Gastrocnemius medialis (tissue), 4 donors: ENCODE measurements around the gene CNTN4. TPM values are rescaled to one million over a fixed set of nuclear protein-coding genes. Genes with fewer than 3 reads are reported as not detected.
A peak's percentile ranks its signal among the peaks of the same experiment; 100 is the strongest.

Experiments
- ATAC-seq, 2 donors: fragments of 150-250 bp; one replicate each; pipeline ENCODE4 v1.9.1; 2016
- DNase-seq, 2 donors: peaks; one replicate each; pipeline ENCODE4 v3.0.0-alpha.2; 2019
- H3K27ac ChIP-seq, 4 donors: fragments of 200-600 bp; sonication (generic); 1 replicate in 1 of 4; 2 replicates in 3 of 4; pipeline ENCODE4 v1.5.1; 2016 to 2018; ENCODE audit warnings: mild to moderate bottlenecking in 2 of 4, moderate library complexity in 1 of 4
- H3K27me3 ChIP-seq, 3 donors: fragments of 200-600 bp; sonication (generic) in 2 of 3; 1 replicate in 1 of 3; 2 replicates in 2 of 3; pipeline versions ENCODE4 v1.5.1 to v1.6.0; 2016 to 2019; ENCODE audit warnings: mild to moderate bottlenecking in 1 of 3, moderate library complexity in 1 of 3
- H3K36me3 ChIP-seq, 2 donors: fragments of 200-600 bp; sonication (generic) in 1 of 2; one replicate each; pipeline ENCODE4 v1.5.1; 2017 to 2018
- H3K4me1 ChIP-seq, 2 donors: fragments of 200-600 bp; sonication (generic) in 1 of 2; one replicate each; pipeline ENCODE4 v1.5.1; 2016 to 2017; ENCODE audit warnings: mild to moderate bottlenecking in 2 of 2
- H3K4me3 ChIP-seq, 4 donors: fragments of 200-600 bp; sonication (generic) in 3 of 4; 1 replicate in 1 of 4; 2 replicates in 3 of 4; pipeline ENCODE4 v1.5.1; 2016 to 2019; ENCODE audit warnings: mild to moderate bottlenecking in 2 of 4
- H3K9me3 ChIP-seq, 3 donors: fragments of 200-600 bp; sonication (generic) in 2 of 3; 1 replicate in 1 of 3; 2 replicates in 2 of 3; pipeline ENCODE4 v1.5.1; 2016 to 2019
- POLR2A ChIP-seq, 2 donors: fragments of 450-650 bp; IDR thresholded peaks; one replicate each; pipeline ENCODE4 v1.6.1; 2017; ENCODE audit warnings: antibody characterized with exemption in 2 of 2, mild to moderate bottlenecking in 2 of 2, moderate library complexity in 2 of 2
- in situ Hi-C, 4 donors: fragments of 200-750 bp; cut with MboI; loops; one replicate each; pipeline versions ENCODE4 v1.15.0 to v1.8.0; 2017; ENCODE audit warnings: low sequenced_read_pairs in 4 of 4
- intact Hi-C: fragments of 100-400 bp; cut with DNase I; formaldehyde crosslinking; loops from one replicate; pipeline ENCODE4 v1.15.1; 2023; ENCODE audit warnings: low total_unique reads
- total RNA-seq, 4 donors: library from RNA; depleted of rRNA; stranded (reverse); fragments of >200 nt; gene quantifications; one replicate each; pipeline versions ENCODE4 v1.1.0 to v1.2.3, GENCODE V29; 2016
- TF ChIP-seq, protein P1 (sequence below), 5 experiments: fragments of 450-650 bp in 3 of 5; fragments of 200-600 bp in 2 of 5; sonication (generic) in 2 of 5; IDR thresholded peaks in 4 of 5; conservative IDR thresholded peaks in 1 of 5; 1 replicate in 4 of 5; 2 replicates in 1 of 5; pipeline ENCODE4 v1.5.1; 2016 to 2019; ENCODE audit warnings: antibody characterized with exemption in 5 of 5, mild to moderate bottlenecking in 3 of 5, moderate library complexity in 3 of 5

CNTN4 gene
- total RNA-seq, 4 donors from 2014 or later = 0.51 to 1.9 (median 1.4) TPM

DNA sequence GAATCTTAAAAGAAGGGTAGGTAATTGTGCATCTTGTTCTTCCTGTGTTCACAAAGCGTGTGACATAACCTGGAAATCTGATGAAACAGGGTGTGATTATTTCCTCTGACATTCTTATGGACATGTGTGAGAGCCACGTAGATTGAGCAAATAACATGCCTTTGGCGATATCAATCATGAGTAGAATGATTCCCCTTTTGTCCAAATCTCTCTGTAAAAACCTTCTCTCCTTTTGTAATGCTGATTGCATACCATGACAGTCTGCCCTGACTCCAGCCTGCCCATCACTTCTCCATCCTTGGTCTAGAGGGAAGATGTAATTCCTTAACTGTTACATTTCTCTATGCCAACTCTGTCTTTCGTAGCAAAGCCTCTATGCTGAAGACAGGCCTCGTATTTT, 896.5 kb downstream of the CNTN4 start:
- intact Hi-C loops (no loop called here), in situ Hi-C loops (no loop called here)
- no peaks in the 10 kb centered on the region for H3K36me3 ChIP-seq
- H3K27me3 ChIP-seq = no peaks in the 10 kb centered on the region
- H3K4me3 ChIP-seq = no peak overlapping the region
- ATAC-seq (no peak), DNase-seq (no peak)
- H3K27ac ChIP-seq = no peak overlapping the region
- no peaks in the 10 kb centered on the region for H3K4me1 ChIP-seq
- no peaks in the 10 kb centered on the region for H3K9me3 ChIP-seq
- no peak for TF ChIP-seq POLR2A (IDR thresholded peaks at IDR 0.05)
- TF ChIP-seq, protein P1, sequence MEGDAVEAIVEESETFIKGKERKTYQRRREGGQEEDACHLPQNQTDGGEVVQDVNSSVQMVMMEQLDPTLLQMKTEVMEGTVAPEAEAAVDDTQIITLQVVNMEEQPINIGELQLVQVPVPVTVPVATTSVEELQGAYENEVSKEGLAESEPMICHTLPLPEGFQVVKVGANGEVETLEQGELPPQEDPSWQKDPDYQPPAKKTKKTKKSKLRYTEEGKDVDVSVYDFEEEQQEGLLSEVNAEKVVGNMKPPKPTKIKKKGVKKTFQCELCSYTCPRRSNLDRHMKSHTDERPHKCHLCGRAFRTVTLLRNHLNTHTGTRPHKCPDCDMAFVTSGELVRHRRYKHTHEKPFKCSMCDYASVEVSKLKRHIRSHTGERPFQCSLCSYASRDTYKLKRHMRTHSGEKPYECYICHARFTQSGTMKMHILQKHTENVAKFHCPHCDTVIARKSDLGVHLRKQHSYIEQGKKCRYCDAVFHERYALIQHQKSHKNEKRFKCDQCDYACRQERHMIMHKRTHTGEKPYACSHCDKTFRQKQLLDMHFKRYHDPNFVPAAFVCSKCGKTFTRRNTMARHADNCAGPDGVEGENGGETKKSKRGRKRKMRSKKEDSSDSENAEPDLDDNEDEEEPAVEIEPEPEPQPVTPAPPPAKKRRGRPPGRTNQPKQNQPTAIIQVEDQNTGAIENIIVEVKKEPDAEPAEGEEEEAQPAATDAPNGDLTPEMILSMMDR (IDR thresholded peaks at IDR 0.05 in 4 of 5, conservative IDR thresholded peaks at IDR 0.05 in 1 of 5) = no peak

DNA sequence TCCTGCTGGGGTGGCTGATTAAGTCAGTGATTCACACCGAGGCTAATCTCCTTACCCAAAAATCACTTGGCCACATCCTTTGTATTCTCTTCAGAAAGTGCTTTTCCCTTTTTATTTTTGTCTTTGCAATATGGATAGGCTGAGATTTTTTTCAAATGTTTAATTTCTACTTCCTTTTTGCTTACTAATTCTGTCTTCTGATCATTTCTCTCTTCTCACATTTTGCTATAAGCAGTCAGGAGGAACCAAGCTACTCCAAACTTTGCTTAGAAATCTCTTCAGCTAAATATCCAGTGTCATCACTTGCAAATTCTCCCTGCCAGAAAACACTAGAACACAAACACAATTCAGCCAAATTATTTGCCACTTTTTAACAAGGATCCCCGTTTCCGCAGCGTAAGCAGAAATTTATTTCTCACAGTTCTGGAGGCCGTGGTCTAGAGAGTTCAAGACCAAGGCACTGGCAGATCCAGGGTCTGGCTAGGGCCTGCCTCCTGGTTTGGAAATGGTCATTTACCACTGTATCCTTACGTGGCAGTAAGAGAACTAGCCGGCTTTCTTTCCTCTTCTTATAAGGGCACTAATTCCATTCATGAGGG, 906.6 kb downstream of the CNTN4 start:
- ATAC-seq (no peak), DNase-seq (no peak)
- no peaks in the 10 kb centered on the region for H3K27me3 ChIP-seq
- no peak overlapping the region for H3K4me3 ChIP-seq
- no peak overlapping the region for H3K27ac ChIP-seq
- no peaks in the 10 kb centered on the region for H3K9me3 ChIP-seq
- TF ChIP-seq, protein P1 (IDR thresholded peaks at IDR 0.05 in 4 of 5, conservative IDR thresholded peaks at IDR 0.05 in 1 of 5) = no peak
- TF ChIP-seq POLR2A (IDR thresholded peaks at IDR 0.05) = no peak
- no peaks in the 10 kb centered on the region for H3K4me1 ChIP-seq
- H3K36me3 ChIP-seq = no peaks in the 10 kb centered on the region
- intact Hi-C loops = no loop called here
- in situ Hi-C loops = no loop called here

DNA sequence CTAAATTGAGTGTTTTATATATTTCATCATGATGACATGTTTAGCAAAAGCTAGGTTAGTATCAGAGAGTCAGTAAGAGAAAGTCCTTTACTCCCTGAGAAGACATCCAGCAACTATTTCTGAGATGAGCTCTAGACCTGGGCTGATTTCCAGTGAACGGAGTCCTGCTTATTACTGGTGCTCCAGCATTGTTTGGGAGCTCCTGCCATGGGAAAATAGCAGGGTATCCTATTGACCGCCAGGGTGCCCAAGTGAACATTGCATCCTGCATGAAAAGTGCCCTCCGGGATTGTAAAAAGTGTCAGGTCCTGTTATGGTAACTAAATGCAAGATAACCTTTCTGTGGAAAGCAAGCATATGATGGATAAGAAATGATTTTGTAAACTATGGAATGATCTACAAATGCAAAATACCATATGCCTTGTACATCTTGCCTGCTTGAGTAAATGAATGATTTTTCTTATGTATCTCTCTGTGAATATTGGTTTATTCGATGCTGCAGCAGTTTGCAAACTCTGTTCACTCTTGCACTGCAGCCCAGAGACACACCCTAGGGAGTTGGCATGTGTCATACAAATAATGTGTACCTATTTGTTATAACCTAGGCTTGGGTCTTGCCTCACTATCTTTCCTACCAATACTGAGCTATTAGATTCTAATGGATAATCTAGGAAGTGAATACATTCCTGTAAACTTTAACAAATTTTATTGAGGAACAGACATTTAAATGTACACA, 914.8 kb downstream of the CNTN4 start:
- no peak overlapping the region for H3K27ac ChIP-seq
- no peak for ATAC-seq
- no peaks in the 10 kb centered on the region for H3K27me3 ChIP-seq
- DNase-seq = no peak
- in situ Hi-C loops (no loop called here), intact Hi-C loops (no loop called here)
- no peaks in the 10 kb centered on the region for H3K4me1 ChIP-seq
- TF ChIP-seq, protein P1 (IDR thresholded peaks at IDR 0.05 in 4 of 5, conservative IDR thresholded peaks at IDR 0.05 in 1 of 5) = no peak
- TF ChIP-seq POLR2A (IDR thresholded peaks at IDR 0.05) = no peak
- H3K36me3 ChIP-seq = no peaks in the 10 kb centered on the region
- H3K9me3 ChIP-seq = no peaks in the 10 kb centered on the region
- no peak overlapping the region for H3K4me3 ChIP-seq

DNA sequence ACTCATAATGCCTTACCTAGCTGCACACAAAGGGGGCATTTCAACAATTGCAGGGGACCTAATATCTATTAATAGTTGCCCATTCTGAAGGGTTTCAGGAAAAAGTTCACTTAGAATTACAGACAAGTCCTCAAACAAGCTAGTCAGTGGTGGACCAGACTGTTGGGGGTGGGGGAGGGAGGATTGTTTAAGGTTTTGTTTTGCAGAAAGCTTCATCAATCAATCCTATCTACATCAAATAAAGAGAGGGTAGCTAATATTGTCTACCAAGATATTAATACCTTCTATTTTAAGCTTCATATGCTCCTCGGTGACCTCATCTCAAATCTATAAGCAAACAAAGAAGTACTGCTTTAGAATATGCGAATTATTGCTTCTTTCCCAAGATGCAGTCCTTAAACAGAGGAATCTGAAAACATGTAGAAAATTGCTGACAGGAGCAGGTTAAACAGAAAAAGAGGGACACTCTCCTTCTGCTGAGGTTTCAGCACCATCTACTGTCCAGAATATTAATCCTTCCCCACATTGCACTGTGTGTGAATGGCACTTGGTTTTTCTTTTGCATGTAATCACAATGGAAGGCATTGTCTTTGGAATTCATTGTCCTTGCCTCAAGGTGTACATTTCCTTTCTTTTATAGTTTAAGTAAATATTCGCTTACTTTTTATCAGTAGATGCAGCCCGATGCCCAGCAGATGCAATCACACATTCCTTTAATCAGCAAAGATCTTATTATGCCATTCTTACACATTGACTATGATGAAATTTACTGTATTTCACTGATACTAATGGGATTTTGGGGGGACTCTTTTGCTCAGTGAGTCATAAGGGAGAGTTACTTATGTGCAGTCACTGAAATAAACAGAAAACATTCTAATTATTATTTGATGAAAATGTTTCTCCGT, 916.8 kb downstream of the CNTN4 start:
- no peaks in the 10 kb centered on the region for H3K36me3 ChIP-seq
- TF ChIP-seq, protein P1 (IDR thresholded peaks at IDR 0.05 in 4 of 5, conservative IDR thresholded peaks at IDR 0.05 in 1 of 5) = no peak
- no peak for TF ChIP-seq POLR2A (IDR thresholded peaks at IDR 0.05)
- ATAC-seq (peak in 1 of 2 donors; percentile 33), DNase-seq (no peak)
- H3K4me3 ChIP-seq = no peak overlapping the region
- no peaks in the 10 kb centered on the region for H3K9me3 ChIP-seq
- in situ Hi-C loops = no loop called here
- intact Hi-C loops = no loop called here
- no peak overlapping the region for H3K27ac ChIP-seq
- no peaks in the 10 kb centered on the region for H3K4me1 ChIP-seq
- no peaks in the 10 kb centered on the region for H3K27me3 ChIP-seq
